Measurements from ENCODE around the gene GALC. TPM values are rescaled to one million over a fixed set of nuclear protein-coding genes. Genes with fewer than 3 reads are reported as not detected.

The GALC gene
- total RNA-seq, 1 experiment from 2014 or later = 1.0 TPM

DNA sequence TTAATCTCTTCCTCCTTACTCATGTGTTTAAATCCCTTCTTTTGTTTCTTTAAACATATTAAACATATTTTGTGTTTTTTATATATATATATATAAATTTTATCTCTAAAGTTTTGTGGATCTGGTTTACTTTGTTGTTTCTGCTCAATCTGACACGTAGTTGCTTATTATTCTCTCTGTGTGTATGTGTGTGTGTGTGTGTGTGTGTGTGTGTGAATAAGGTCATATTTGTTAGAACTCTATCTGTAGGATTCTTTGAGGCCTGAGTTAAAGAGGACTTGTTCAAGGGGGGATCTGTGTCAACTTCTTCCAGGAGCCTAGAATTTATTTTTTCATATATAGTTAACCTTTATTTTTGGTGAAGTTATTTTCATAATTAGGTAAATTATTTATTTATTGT is 14.6 kb upstream of the GALC start:
- POLR2A ChIA-PET = interaction anchor here (1.2 kb wide), 1 partner anchor 13 kb away, joined by 3 read pairs; no protein-coding TSS in a partner anchor

DNA sequence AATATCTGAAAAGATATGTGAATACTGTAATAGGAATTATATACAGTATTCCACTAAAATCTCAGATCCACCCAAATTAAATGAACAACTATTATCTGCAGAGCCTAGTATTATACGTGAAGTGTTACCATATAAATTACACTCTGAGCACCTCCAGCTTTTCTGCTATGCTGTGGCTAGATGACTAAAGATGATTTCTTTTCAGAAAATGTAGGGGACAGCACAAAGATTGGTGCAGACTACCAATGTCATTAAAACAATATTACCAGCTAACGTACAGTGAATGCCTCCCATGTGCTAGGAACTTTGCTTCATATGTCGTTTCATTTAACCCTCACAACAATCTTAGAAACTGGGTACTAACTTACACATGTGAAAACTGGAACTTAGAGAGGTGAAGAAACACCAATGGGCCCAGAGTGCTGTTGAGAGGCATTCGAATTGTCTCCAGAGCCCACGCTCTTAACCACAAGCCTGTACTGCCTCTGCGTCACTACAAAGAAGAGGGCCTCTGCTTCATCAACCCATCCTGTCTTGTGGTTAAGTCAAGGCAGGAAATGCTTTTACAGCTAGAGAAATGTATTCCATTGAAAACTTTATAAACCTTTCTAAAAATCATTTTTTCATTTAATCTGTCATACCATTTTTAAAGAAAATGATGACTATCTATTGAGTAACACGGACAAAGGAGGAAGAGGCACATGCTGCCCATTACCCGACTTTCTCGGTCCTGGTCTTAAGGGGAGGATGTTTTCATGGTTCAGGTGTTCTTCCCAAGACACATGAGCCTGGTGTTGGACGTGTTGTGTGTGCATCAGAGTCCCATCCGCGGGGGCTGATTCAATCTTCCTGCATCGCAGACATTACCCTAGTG is 13.2 kb upstream of the GALC start:
- Mint-ChIP-seq H3K27me3 (ENCODE audit: insufficient read depth, unreplicated experiment) (peaks cover 44% of the 10 kb centered on the region), H3K9me3 (ENCODE audit: unreplicated experiment) (no peaks in the 10 kb centered on the region), H3K4me1 (ENCODE audit: insufficient read depth, unreplicated experiment) (no peaks in the 10 kb centered on the region), H3K27ac (ENCODE audit: low read depth, unreplicated experiment) (no peak overlapping the region), H3K36me3 (ENCODE audit: insufficient read depth, unreplicated experiment) (no peaks in the 10 kb centered on the region), H3K4me3 (ENCODE audit: unreplicated experiment) (no peak overlapping the region)
- DNase-seq (ENCODE audit: unreplicated experiment) = no peak
- no TSS peak for BruUV-seq (replicated peaks)
- ChIA-PET CTCF (no interaction called here), POLR2A (no interaction called here)
- TF ChIP-seq, protein P1, sequence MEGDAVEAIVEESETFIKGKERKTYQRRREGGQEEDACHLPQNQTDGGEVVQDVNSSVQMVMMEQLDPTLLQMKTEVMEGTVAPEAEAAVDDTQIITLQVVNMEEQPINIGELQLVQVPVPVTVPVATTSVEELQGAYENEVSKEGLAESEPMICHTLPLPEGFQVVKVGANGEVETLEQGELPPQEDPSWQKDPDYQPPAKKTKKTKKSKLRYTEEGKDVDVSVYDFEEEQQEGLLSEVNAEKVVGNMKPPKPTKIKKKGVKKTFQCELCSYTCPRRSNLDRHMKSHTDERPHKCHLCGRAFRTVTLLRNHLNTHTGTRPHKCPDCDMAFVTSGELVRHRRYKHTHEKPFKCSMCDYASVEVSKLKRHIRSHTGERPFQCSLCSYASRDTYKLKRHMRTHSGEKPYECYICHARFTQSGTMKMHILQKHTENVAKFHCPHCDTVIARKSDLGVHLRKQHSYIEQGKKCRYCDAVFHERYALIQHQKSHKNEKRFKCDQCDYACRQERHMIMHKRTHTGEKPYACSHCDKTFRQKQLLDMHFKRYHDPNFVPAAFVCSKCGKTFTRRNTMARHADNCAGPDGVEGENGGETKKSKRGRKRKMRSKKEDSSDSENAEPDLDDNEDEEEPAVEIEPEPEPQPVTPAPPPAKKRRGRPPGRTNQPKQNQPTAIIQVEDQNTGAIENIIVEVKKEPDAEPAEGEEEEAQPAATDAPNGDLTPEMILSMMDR (IDR thresholded peaks at IDR 0.05; ENCODE audit: unreplicated experiment) = no peak
- intact Hi-C loops (cut with micrococcal nuclease) = no loop called here

More for the DNA sequence above, 14.6 kb upstream of the GALC start:
- TF ChIP-seq, protein P1 (IDR thresholded peaks at IDR 0.05; ENCODE audit: unreplicated experiment) = no peak
- Mint-ChIP-seq H3K4me3 (ENCODE audit: unreplicated experiment) (no peak overlapping the region), H3K36me3 (ENCODE audit: insufficient read depth, unreplicated experiment) (no peaks in the 10 kb centered on the region), H3K27ac (ENCODE audit: low read depth, unreplicated experiment) (no peak overlapping the region), H3K27me3 (ENCODE audit: insufficient read depth, unreplicated experiment) (peaks cover 57% of the 10 kb centered on the region), H3K9me3 (ENCODE audit: unreplicated experiment) (no peaks in the 10 kb centered on the region), H3K4me1 (ENCODE audit: insufficient read depth, unreplicated experiment) (no peaks in the 10 kb centered on the region)
- intact Hi-C loops (cut with micrococcal nuclease) = no loop called here
- no TSS peak for BruUV-seq (replicated peaks)
- CTCF ChIA-PET = no interaction called here
- DNase-seq (ENCODE audit: unreplicated experiment) = no peak

DNA sequence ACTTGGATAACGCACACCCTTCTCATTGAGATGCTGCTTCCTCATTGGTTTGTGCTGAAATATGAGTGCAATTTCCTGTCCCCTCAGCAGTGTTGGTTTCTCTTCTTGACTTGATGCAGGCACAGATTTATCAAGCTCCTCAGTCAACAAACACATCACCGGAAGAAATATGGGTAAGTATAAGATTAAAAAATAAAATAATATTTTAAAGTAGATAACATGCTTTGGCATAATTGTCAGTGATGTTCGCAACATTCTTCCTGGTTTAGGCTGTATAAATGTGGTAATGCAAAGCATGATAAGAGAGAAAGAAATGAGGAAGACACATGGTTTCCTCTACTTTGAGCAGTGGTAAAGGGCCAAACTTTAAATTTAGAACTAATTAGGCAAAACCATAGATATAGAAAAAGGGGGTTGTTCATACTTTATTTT is 12.1 kb upstream of the GALC start, which contains the start of gene GPR65:
GPR65 (plus strand) TSS at position 86 of the 432 bp plus-strand sequence. CDS start 5,713 bp downstream, outside the sequence.
- Mint-ChIP-seq H3K4me1 (ENCODE audit: insufficient read depth, unreplicated experiment) (no peaks in the 10 kb centered on the region), H3K27me3 (ENCODE audit: insufficient read depth, unreplicated experiment) (peaks cover 48% of the 10 kb centered on the region), H3K36me3 (ENCODE audit: insufficient read depth, unreplicated experiment) (no peaks in the 10 kb centered on the region), H3K4me3 (ENCODE audit: unreplicated experiment) (no peak within 1 kb of the TSS), H3K9me3 (ENCODE audit: unreplicated experiment) (no peaks in the 10 kb centered on the region), H3K27ac (ENCODE audit: low read depth, unreplicated experiment) (no peak within 1 kb of the TSS)
- DNase-seq (ENCODE audit: unreplicated experiment) = no peak
- BruUV-seq (replicated peaks) = no TSS peak
- TF ChIP-seq, protein P1 (IDR thresholded peaks at IDR 0.05; ENCODE audit: unreplicated experiment) = no peak
- intact Hi-C loops (cut with micrococcal nuclease) = no loop called here
- ChIA-PET CTCF (no interaction called here), POLR2A (no interaction called here)

DNA sequence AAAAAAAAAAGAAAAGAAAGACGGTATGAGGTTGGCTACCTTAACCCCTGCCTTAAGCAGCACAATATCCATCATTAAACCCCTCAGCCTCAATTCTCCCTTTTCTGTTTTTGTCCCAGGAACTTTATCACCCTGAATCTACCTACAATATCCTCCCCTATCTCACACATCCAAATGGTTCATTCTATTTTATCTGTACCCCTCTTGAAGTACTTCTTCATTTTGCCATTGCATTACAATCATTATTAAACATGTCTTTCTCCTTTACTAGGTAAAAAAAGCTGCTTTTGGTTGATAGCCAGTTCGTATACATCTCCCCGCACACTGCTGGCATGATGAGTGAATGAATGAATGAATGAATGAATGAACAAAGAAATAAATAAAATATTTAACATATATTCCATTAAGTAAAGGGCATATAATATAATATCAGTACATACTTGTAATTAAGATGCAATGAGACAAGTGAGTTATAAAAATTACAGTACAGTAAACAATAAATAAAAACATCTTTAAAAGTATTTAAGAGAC is 11.6 kb upstream of the GALC start:
- no peaks in the 10 kb centered on the region for H3K4me1 Mint-ChIP-seq (ENCODE audit: insufficient read depth, unreplicated experiment)
- no peaks in the 10 kb centered on the region for H3K9me3 Mint-ChIP-seq (ENCODE audit: unreplicated experiment)
- peaks cover 53% of the 10 kb centered on the region for H3K27me3 Mint-ChIP-seq (ENCODE audit: insufficient read depth, unreplicated experiment)
- TF ChIP-seq, protein P1 (IDR thresholded peaks at IDR 0.05; ENCODE audit: unreplicated experiment) = no peak
- CTCF ChIA-PET = no interaction called here
- POLR2A ChIA-PET = no interaction called here
- H3K27ac Mint-ChIP-seq (ENCODE audit: low read depth, unreplicated experiment) = no peak overlapping the region
- no TSS peak for BruUV-seq (replicated peaks)
- DNase-seq (ENCODE audit: unreplicated experiment) = no peak
- no peaks in the 10 kb centered on the region for H3K36me3 Mint-ChIP-seq (ENCODE audit: insufficient read depth, unreplicated experiment)
- intact Hi-C loops (cut with micrococcal nuclease) = no loop called here
- no peak overlapping the region for H3K4me3 Mint-ChIP-seq (ENCODE audit: unreplicated experiment)
